Tibial nerve (tissue), 4 donors: ENCODE measurements around the gene ACVR1. TPM values are rescaled to one million over a fixed set of nuclear protein-coding genes. Genes with fewer than 3 reads are reported as not detected.

ENCODE experiments used
- DNase-seq, 2 donors: peaks; one replicate each; pipeline ENCODE4 v3.0.0-alpha.2; 2019; ENCODE audit warnings: low spot score in 2 of 2
- H3K27ac ChIP-seq, 4 donors: fragments of 200-600 bp; sonication (generic) in 3 of 4; one replicate each; pipeline ENCODE4 v1.5.1; 2017 to 2019; ENCODE audit warnings: mild to moderate bottlenecking in 1 of 4
- H3K27me3 ChIP-seq, 2 donors: fragments of 200-600 bp; sonication (generic) in 1 of 2; one replicate each; pipeline versions ENCODE4 v1.5.1 to v1.6.0; 2017 to 2019
- H3K36me3 ChIP-seq, 3 donors: fragments of 200-600 bp; sonication (generic); one replicate each; pipeline ENCODE4 v1.5.1; 2018 to 2019
- H3K4me1 ChIP-seq, 4 donors: fragments of 200-600 bp; sonication (generic) in 3 of 4; one replicate each; pipeline ENCODE4 v1.5.1; 2017 to 2019
- H3K4me3 ChIP-seq, 4 donors: fragments of 200-600 bp; sonication (generic) in 3 of 4; one replicate each; pipeline ENCODE4 v1.5.1; 2017 to 2019; ENCODE audit warnings: mild to moderate bottlenecking in 1 of 4, moderate library complexity in 1 of 4
- H3K9me3 ChIP-seq, 4 donors: fragments of 200-600 bp; sonication (generic) in 3 of 4; one replicate each; pipeline ENCODE4 v1.5.1; 2017 to 2019
- CTCF ChIP-seq, 5 experiments: fragments of 200-600 bp in 3 of 5; fragments of 450-650 bp in 2 of 5; sonication (generic) in 3 of 5; IDR thresholded peaks; one replicate each; pipeline ENCODE4 v1.5.1; 2016 to 2019; ENCODE audit warnings: antibody characterized with exemption in 5 of 5, mild to moderate bottlenecking in 3 of 5, moderate library complexity in 2 of 5
- EP300 ChIP-seq, 2 donors: sonication (generic); formaldehyde crosslinking; IDR thresholded peaks; one replicate each; pipeline ENCODE4 v1.6.1; 2017; ENCODE audit warnings: antibody characterized with exemption in 2 of 2, mild to moderate bottlenecking in 1 of 2
- POLR2A ChIP-seq, 2 donors: fragments of 450-650 bp; IDR thresholded peaks; one replicate each; pipeline ENCODE4 v1.6.1; 2017; ENCODE audit warnings: antibody characterized with exemption in 2 of 2, mild to moderate bottlenecking in 2 of 2, moderate library complexity in 2 of 2
- WGBS, 2 donors: methylation state at CpG; one replicate each; pipeline ENCODE4 v1.1.5; 2018; 5-methylcytosine and 5-hydroxymethylcytosine counted together
- total RNA-seq, 4 donors: library from RNA; depleted of rRNA; stranded (reverse); fragments of >200 nt; gene quantifications; one replicate each; pipeline ENCODE4 v1.1.0, GENCODE V29; 2016

ACVR1 gene
- total RNA-seq, 4 donors from 2014 or later = 19.2 to 24.7 (median 22.8) TPM

- no peak for DNase-seq
- no peaks in the 10 kb centered on the region for H3K27me3 ChIP-seq
- H3K4me3 ChIP-seq = no peak overlapping the region
- peaks cover 0 to 20% (median 0%) of the 10 kb centered on the region in 3 donors for H3K36me3 ChIP-seq
- H3K27ac ChIP-seq = no peak overlapping the region
- WGBS, 2 donors = 97 to 98% methylated on average over 6 of the region's 6 CpGs
- no peaks in the 10 kb centered on the region for H3K9me3 ChIP-seq
- TF ChIP-seq CTCF (IDR thresholded peaks at IDR 0.05) (no peak), EP300 (IDR thresholded peaks at IDR 0.05) (no peak), POLR2A (IDR thresholded peaks at IDR 0.05) (no peak)
- H3K4me1 ChIP-seq = peaks cover 0 to 26% (median 5%) of the 10 kb centered on the region in 4 donors
Measured at GRCh38 chr2:157744571-157745076, 131.5 kb downstream of the ACVR1 start.

GRCh38 chr2:157743051-157743450 lies 133.1 kb downstream of the ACVR1 start:
- Histone ChIP-seq H3K27me3 (no peaks in the 10 kb centered on the region), H3K36me3 (peaks cover 0 to 30% (median 0%) of the 10 kb centered on the region in 3 donors), H3K4me1 (peaks cover 0 to 15% (median under 1%) of the 10 kb centered on the region in 4 donors), H3K27ac (no peak overlapping the region), H3K9me3 (no peaks in the 10 kb centered on the region), H3K4me3 (no peak overlapping the region)
- 97 to 98% methylated on average over 2 of the region's 2 CpGs for WGBS, 2 donors
- DNase-seq = no peak
- TF ChIP-seq EP300 (IDR thresholded peaks at IDR 0.05) = no peak
- no peak for TF ChIP-seq CTCF (IDR thresholded peaks at IDR 0.05)
- no peak for TF ChIP-seq POLR2A (IDR thresholded peaks at IDR 0.05)

GRCh38 chr2:157741819-157742484 lies 134.2 kb downstream of the ACVR1 start:
- TF ChIP-seq EP300 (IDR thresholded peaks at IDR 0.05) (no peak), POLR2A (IDR thresholded peaks at IDR 0.05) (no peak), CTCF (IDR thresholded peaks at IDR 0.05) (no peak)
- DNase-seq = no peak
- Histone ChIP-seq H3K4me1 (peaks cover 0 to 9% (median 0%) of the 10 kb centered on the region in 4 donors), H3K27me3 (no peaks in the 10 kb centered on the region), H3K9me3 (no peaks in the 10 kb centered on the region), H3K27ac (no peak overlapping the region), H3K4me3 (no peak overlapping the region), H3K36me3 (peaks cover 0 to 41% (median 4%) of the 10 kb centered on the region in 3 donors)
- 91 to 93% methylated on average over 14 of the region's 14 CpGs for WGBS, 2 donors

- TF ChIP-seq CTCF (IDR thresholded peaks at IDR 0.05) (no peak), POLR2A (IDR thresholded peaks at IDR 0.05) (no peak), EP300 (IDR thresholded peaks at IDR 0.05) (no peak)
- Histone ChIP-seq H3K9me3 (no peaks in the 10 kb centered on the region), H3K27ac (no peak overlapping the region), H3K4me3 (no peak overlapping the region), H3K36me3 (peaks cover 0 to 75% (median 7%) of the 10 kb centered on the region in 3 donors), H3K27me3 (no peaks in the 10 kb centered on the region), H3K4me1 (no peaks in the 10 kb centered on the region)
- DNase-seq = no peak
- 87 to 91% methylated on average over 2 of the region's 2 CpGs for WGBS, 2 donors
Measured at GRCh38 chr2:157737656-157738055, 138.5 kb downstream of the ACVR1 start.

GRCh38 chr2:157735532-157735931 lies 140.6 kb downstream of the ACVR1 start:
- H3K27me3 ChIP-seq = no peaks in the 10 kb centered on the region
- no peak for DNase-seq
- H3K27ac ChIP-seq = no peak overlapping the region
- H3K4me3 ChIP-seq = no peak overlapping the region
- WGBS, 2 donors = 91 to 100% methylated on average over 1 of the region's 1 CpG
- no peaks in the 10 kb centered on the region for H3K4me1 ChIP-seq
- H3K36me3 ChIP-seq = peaks cover 0 to 88% (median 7%) of the 10 kb centered on the region in 3 donors
- peaks cover 0 to 8% (median 0%) of the 10 kb centered on the region in 4 donors for H3K9me3 ChIP-seq
- TF ChIP-seq EP300 (IDR thresholded peaks at IDR 0.05) = no peak
- TF ChIP-seq CTCF (IDR thresholded peaks at IDR 0.05) = no peak
- no peak for TF ChIP-seq POLR2A (IDR thresholded peaks at IDR 0.05)
